Retina (tissue), 1 donor: ENCODE results near the gene MOGAT1.
A peak's percentile ranks its signal among the peaks of the same experiment; 100 is the strongest.
"Not testable (repeated sequence)": the region's sequence is repeated elsewhere in the genome, so short reads cannot be mapped to it uniquely, and the experiment has no call there.

Experiments
- DNase-seq: peaks from one replicate; pipeline ENCODE4 v3.0.0-alpha.2; 2016

The MOGAT1 gene

DNA sequence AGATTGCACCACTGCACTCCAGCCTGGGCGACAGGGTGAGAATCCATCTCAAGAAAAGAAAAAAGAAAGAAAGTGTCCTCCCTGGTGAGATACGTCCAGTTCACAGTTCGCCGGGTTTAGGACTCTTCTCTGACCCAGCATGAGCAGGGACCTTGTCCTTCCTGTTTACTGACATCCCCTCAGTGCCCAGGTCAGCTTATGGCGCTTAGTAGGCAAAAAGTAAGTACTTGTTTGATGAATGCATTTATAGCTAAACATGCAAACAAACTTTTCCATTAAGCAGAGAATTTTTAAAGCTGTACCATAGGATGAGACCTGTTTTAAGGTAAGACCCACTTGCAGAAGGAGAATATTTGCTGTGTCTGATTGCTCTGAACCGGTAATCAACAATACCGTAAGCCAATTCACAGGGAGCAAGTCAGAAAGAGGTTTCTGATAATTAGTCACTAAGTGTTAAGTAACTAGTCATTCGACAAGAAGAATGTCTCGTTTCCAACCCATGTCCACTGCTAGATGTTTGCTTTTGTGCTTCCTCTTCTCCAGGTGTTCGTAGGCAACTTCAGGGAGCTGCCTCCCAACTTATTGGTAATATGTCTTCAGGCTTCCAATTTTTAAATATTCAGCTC is 40.0 kb downstream of the MOGAT1 start:
- no peak for DNase-seq

DNA sequence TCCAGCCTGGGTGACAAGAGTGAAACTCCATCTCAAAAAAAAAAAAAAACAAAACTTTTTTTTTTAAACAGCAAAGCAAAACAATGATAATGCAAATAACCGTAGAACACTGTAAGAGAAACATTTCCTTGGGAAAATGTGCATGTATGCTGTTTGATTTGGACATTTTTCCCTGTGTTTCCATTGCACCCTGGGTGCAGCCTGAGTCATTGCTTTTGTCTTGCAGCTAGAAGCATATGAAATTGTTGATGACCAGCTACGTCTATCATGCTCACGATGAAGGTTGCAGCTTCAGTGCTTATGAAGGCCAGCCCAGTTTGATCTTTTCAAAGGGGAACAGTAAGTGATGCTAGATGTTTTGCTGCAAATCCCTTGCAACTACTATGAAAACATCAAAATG is 41.5 kb downstream of the MOGAT1 start:
- no peak for DNase-seq

GRCh38 chr2:222714361-222715241 is 43.1 kb downstream of the MOGAT1 start:
- no peak for DNase-seq

DNA sequence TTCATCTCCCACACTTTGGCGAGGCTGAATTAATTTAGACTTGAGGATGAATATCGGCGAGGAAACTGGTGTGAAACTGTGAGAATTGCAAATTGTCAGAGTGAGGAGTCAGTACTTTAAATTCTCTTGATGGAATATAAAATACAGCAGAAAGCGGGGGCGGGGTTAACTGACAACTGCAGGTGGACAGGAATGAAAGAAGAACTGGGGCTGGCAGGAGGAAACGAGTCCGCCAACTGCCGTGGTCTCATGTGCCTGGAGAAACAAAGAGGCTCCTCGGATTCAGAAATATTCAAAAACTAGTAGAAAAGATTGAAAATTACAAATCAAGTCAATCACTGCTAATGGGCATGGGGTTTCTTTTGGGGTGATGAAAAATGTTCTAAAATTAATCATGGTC is 44.3 kb downstream of the MOGAT1 start:
- DNase-seq = no peak

- DNase-seq = not testable (repeated sequence)
Measured at GRCh38 chr2:222719787-222720186, 48.3 kb downstream of the MOGAT1 start.

- not testable (repeated sequence) for DNase-seq
Measured at GRCh38 chr2:222721597-222721996, 50.1 kb downstream of the MOGAT1 start.

- DNase-seq = no peak
Measured at GRCh38 chr2:222722327-222722946, 51.0 kb downstream of the MOGAT1 start.

GRCh38 chr2:222724208-222724607 is 52.8 kb downstream of the MOGAT1 start:
- DNase-seq = no peak

DNA sequence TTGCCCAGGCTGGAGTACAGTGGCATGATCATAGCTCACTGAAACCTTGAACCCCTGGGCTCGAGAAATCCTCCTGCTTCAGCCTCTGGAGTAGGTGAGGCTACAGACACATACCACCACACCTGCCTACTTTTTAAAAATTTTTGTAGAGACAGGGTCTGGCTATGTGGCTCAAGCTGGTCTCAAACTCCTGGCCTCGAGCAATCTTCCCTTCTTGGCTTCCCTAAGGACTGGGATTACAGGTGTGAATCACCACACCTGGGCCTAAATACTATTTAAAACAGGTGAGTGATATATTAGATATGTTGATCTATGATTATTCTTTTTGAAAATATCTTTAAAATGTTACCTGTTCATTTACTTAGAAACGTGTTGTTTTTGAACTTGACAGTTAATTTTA is 57.2 kb downstream of the MOGAT1 start:
- no peak for DNase-seq

GRCh38 chr2:222730366-222730999 is 59.0 kb downstream of the MOGAT1 start:
- DNase-seq = no peak

- no peak for DNase-seq
Measured at GRCh38 chr2:222731201-222731621, 59.8 kb downstream of the MOGAT1 start.

- DNase-seq = no peak
Measured at GRCh38 chr2:222732489-222733178, 61.2 kb downstream of the MOGAT1 start.

GRCh38 chr2:222733470-222733845 is 62.0 kb downstream of the MOGAT1 start:
- no peak for DNase-seq

- DNase-seq = peak; percentile 14
Measured at GRCh38 chr2:222733846-222734702, 62.6 kb downstream of the MOGAT1 start.

- no peak for DNase-seq
Measured at GRCh38 chr2:222734703-222735014, 63.2 kb downstream of the MOGAT1 start.

DNA sequence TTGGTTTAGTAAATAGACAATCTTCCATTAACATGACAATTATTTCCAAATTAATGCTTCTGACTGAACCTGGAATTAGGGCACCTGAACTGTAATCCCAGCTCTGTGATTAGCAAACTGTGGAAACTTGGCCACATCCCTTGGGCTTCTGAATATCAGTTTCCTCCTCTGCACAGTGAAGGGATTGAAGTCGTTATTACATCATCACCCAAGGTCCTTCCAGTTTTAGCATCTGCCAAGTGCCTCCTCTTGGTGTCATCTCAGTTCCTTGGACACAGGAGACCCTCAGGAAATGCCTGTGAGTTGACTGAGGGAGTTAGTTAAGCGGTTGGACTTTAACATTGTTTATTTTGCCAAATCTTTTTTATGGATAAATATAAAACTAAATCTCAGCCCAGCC is 64.8 kb downstream of the MOGAT1 start:
- DNase-seq = no peak

DNA sequence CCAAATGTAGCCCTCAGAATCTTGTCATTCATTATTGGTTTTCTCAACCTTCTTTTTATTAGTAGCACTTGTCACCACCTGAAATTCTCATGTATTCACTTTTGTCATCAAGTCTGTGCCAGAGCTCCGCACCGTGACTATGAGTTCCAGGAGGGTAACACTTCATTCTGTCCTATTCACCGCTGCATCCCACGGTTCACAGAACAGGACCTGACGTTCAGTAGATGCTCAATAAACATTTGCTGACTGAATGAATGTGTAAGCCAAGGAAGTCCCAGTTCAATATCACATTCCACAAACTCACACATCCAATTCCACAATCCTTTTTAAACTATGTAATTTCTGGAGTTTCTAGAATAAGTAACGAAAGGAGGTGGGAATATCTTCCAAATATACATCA is 65.5 kb downstream of the MOGAT1 start:
- no peak for DNase-seq

- no peak for DNase-seq
Measured at GRCh38 chr2:222738312-222738711, 66.9 kb downstream of the MOGAT1 start.

DNA sequence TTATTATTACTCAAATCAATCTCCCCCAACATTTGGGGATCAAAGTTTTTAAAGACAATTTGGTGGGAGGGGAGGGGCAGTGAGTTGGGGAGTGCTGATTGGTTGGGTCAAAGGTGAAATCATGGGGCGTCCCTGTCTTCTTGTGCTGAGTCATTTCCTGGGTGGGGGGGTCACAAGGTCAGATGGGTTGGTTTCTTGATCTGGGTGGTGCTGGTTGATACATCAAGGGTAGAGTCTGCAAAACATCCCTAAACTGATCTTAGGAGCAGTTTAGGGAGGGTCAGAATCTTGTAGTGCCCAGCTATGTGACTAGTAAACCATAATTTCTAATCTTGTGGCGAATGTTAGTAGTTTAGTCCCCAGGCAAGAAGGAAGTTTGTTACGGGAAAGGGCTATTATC is 67.4 kb downstream of the MOGAT1 start:
- DNase-seq = no peak

DNA sequence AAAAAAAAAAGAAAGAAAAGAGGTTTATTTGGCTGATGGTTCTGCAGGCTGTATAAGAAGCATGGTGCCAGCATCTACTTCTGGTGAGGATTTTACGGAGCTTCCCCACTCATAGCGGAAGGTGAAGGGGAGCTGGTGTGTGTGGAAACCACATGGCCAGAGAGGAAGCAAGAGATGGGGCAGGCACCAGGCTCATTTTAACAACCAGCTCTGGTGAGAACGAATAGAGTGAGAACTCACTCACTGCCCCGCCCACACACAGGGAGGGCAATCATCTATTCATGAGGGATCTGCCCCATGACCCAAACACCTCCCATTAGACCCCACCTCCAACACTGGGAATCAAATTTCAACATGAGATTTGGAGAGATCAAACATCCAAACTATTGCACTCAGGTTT is 68.5 kb downstream of the MOGAT1 start:
- no peak for DNase-seq

GRCh38 chr2:222743251-222743812 is 71.9 kb downstream of the MOGAT1 start:
- no peak for DNase-seq
